ENCODE results near the gene OR2AG2. TPM values are rescaled to one million over a fixed set of nuclear protein-coding genes. Genes with fewer than 3 reads are reported as not detected.

Gene OR2AG2
- total and polyA plus RNA-seq, 8 donors: 0.06 to 0.20 (median 0.10) TPM; not detected in 4

DNA sequence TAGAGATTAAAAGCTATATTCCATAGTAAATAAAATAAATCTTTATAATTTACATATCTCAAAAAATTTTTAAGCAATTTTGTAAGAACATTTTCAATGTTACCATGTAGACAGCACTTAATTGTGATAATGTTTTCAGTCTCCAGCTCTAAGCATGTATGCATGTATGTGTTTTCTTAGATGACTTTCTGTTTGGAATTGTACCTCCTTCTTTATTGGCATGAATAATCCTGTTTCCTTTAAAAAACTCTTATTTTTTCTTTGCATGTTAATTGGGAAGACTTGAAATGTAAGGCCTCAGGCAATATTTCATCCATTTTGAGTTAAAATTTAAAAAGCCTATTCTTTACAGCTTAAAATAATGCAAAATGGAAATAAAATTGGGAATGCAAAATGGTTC lies 9.1 kb upstream of the OR2AG2 start:
- Histone ChIP-seq H3K9me3 (no peaks in the 10 kb centered on the region), H3K4me1 (no peaks in the 10 kb centered on the region), H3K27ac (no peak overlapping the region), H3K36me3 (no peaks in the 10 kb centered on the region), H3K4me3 (no peak overlapping the region), H3K27me3 (no peaks in the 10 kb centered on the region)
- ATAC-seq (no peak), DNase-seq (no peak)
- TF ChIP-seq, protein P1, sequence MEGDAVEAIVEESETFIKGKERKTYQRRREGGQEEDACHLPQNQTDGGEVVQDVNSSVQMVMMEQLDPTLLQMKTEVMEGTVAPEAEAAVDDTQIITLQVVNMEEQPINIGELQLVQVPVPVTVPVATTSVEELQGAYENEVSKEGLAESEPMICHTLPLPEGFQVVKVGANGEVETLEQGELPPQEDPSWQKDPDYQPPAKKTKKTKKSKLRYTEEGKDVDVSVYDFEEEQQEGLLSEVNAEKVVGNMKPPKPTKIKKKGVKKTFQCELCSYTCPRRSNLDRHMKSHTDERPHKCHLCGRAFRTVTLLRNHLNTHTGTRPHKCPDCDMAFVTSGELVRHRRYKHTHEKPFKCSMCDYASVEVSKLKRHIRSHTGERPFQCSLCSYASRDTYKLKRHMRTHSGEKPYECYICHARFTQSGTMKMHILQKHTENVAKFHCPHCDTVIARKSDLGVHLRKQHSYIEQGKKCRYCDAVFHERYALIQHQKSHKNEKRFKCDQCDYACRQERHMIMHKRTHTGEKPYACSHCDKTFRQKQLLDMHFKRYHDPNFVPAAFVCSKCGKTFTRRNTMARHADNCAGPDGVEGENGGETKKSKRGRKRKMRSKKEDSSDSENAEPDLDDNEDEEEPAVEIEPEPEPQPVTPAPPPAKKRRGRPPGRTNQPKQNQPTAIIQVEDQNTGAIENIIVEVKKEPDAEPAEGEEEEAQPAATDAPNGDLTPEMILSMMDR (IDR thresholded peaks at IDR 0.05): no peak
- intact Hi-C loops (cut with DNase I): no loop called here

DNA sequence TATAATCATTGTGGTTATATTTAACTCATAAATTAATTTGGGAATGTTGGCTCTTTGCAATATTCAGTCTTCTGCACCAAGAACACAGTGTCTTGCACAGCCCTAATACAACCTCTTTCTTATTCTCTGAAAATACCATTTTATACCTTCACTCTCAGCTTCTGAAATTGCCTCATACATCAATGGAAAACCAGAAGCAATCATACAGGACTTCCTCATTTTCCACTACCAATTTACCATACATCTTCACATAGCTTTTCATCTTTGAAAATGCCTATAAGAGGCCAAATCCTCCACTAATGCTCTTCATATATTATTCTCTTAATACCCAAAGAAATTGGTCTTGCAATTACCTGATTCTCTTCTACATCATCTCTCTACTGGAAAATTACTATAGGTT lies 6.7 kb upstream of the OR2AG2 start:
- no peak for ATAC-seq
- Histone ChIP-seq H3K4me1 (no peaks in the 10 kb centered on the region), H3K36me3 (no peaks in the 10 kb centered on the region), H3K27ac (no peak overlapping the region), H3K9me3 (no peaks in the 10 kb centered on the region), H3K4me3 (no peak overlapping the region), H3K27me3 (no peaks in the 10 kb centered on the region)
- intact Hi-C loops (cut with DNase I): no loop called here
- TF ChIP-seq, protein P1 (IDR thresholded peaks at IDR 0.05): no peak
- no peak for DNase-seq

DNA sequence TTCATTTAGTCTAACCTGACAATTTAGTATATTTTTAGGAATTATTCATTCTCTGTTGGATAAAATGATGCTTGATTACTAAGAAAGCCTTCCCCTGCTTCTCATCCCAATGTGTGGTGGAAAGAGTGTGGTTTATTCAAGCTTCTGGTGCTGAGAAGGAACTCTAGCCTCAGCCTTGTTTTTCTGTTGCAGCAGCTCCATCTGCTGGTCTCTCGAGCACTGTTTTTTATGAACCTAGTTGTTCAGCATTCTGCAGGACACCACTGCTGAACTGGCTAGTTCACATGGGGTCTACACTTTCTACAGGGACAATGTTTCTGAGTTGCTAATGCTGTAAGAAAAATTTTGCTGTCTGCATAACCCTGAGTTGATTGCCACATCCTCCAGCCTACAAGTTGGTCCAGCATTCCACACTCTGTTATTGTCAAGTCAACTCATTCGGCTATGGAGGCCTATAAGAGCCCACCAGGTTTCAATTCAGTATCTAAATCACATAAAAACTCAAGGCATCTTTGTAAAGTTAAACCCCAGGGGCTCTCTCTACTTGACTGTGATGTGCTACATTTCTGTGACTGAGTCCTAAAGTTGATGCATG lies 14.3 kb downstream of the OR2AG2 start:
- Histone ChIP-seq H3K27ac (no peak overlapping the region), H3K9me3 (no peaks in the 10 kb centered on the region), H3K27me3 (no peaks in the 10 kb centered on the region), H3K36me3 (no peaks in the 10 kb centered on the region), H3K4me3 (no peak overlapping the region), H3K4me1 (no peaks in the 10 kb centered on the region)
- DNase-seq: peak in 3 of 4 donors; percentile 32 to 68 (median 35)
- TF ChIP-seq, protein P1 (IDR thresholded peaks at IDR 0.05): peak; percentile 43
- peak; percentile 87 for ATAC-seq
- intact Hi-C loops (cut with DNase I): loop anchor here in 1 of 2 donors (10.0 kb wide), 1 partner anchor 53 kb away; no protein-coding TSS in a partner anchor

DNA sequence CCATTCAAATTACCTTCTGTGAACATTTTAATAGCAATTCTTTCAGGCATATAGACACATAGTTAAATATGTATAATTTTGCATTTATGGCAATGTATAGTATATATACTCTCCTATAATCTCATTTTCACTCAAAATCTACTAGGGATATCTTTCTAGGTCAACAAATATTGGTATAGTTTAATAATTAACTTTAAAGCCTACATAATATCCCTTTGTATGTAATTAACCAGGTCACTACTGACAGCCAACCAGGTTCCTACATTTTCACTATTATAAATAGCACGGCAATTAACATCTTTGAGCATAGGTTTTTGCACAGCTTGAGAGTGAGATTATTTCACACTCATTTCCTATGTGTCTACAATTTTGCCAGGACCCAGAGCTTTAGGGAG lies 15.8 kb downstream of the OR2AG2 start:
- intact Hi-C loops (cut with DNase I): loop anchor here in 1 of 2 donors (10.0 kb wide), 1 partner anchor 51 kb away; no protein-coding TSS in a partner anchor
- ATAC-seq (no peak), DNase-seq (no peak)
- Histone ChIP-seq H3K27me3 (no peaks in the 10 kb centered on the region), H3K4me1 (no peaks in the 10 kb centered on the region), H3K27ac (no peak overlapping the region), H3K9me3 (no peaks in the 10 kb centered on the region), H3K36me3 (no peaks in the 10 kb centered on the region), H3K4me3 (no peak overlapping the region)
- TF ChIP-seq, protein P1 (IDR thresholded peaks at IDR 0.05): no peak

DNA sequence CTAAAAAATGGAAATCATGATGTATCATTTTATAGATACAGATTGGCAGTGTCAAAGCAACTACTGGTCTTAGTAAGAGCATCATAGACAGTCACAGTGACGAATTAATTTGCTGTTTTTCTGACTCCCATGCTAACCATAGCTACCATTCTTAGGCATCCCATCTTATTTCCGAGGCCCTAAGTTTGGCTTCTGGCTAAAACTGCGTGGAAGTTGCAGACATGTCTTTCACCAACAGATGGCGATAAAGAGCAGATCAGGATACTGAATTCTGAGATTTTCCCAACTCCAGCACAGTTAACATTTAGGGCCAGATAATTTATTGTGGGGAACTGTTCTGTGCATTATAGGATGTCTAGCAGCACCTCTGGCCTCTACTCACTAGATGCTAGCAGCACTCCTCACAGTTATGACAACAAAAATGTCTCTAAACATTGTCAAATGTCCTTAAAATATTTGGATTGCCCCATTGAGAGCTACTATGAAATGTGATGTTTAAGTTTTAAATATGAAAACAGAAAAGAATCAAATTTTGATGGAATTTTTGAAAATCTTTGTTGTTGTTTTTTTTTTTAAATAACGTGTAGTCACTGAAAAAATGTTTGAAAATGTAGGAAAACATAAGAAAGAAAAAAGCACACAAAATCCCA lies 16.3 kb downstream of the OR2AG2 start:
- no peaks in the 10 kb centered on the region for H3K36me3 ChIP-seq
- H3K4me3 ChIP-seq: no peak overlapping the region
- H3K9me3 ChIP-seq: no peaks in the 10 kb centered on the region
- TF ChIP-seq, protein P1 (IDR thresholded peaks at IDR 0.05): peak; percentile 88 to 89
- no peaks in the 10 kb centered on the region for H3K27me3 ChIP-seq
- DNase-seq (peak in 2 of 4 donors; percentile 20 to 44), ATAC-seq (peak; percentile 76)
- intact Hi-C loops (cut with DNase I): loop anchor here in 1 of 2 donors (10.0 kb wide), 1 partner anchor 51 kb away; no protein-coding TSS in a partner anchor
- no peaks in the 10 kb centered on the region for H3K4me1 ChIP-seq
- H3K27ac ChIP-seq: no peak overlapping the region

Data from left lung (tissue), 10 donors.